Sciatic nerve (tissue), 2 donors: ENCODE measurements around the gene CMSS1. TPM values are rescaled to one million over a fixed set of nuclear protein-coding genes. Genes with fewer than 3 reads are reported as not detected.
"Not testable (repeated sequence)": the region's sequence is repeated elsewhere in the genome, so short reads cannot be mapped to it uniquely, and the experiment has no call there.

Source experiments
- ATAC-seq: fragments of 200-7000 bp; cut with Tn5 transposase; one replicate; pipeline ENCODE4 v1.9.1; 2020; ENCODE audit warnings: mild to moderate bottlenecking, moderate library complexity
- DNase-seq: peaks from one replicate; pipeline ENCODE4 v3.0.0-alpha.2; 2020; ENCODE audit warnings: low spot score
- intact Hi-C: fragments of 100-400 bp; cut with DNase I; formaldehyde crosslinking; loops from one replicate; pipeline ENCODE4 v1.14.2; 2022
- total RNA-seq: library from RNA; stranded (reverse); fragmentation: NEBNext Ultra II Directional; extraction: Animal tissue kit (Norgen Biotek cat#: 25700); gene quantifications from one replicate; pipeline ENCODE4 v1.2.1, GENCODE V29; 2021
- donor health status: DM: no; HTN: no; CAD: no.
- donor health status: DM: no; HTN: no; CAD: no.

CMSS1 gene
- total RNA-seq, 1 donor from 2014 or later: 26.7 TPM

DNA sequence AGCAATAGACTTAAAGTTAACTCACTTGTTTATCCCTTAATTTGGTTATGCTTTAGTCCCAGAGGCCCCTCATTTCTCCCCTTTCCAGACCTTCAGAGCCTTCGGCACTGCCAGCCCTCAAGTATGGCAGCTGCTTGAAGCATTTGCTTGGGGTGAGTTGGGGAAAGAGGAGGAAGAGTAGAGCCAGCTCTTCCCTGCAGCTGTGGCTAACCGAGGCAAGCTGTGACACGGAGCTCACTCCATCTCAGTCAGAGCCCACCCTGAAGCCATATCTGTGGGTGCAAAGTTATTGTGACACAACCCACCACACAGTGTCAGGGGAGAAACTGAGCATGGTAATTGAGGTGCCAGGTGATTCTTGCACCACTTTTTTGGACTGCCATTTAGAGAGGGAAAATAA, 230.6 kb downstream of the CMSS1 start:
- DNase-seq (no peak), ATAC-seq (no peak)
- intact Hi-C loops: no loop called here

DNA sequence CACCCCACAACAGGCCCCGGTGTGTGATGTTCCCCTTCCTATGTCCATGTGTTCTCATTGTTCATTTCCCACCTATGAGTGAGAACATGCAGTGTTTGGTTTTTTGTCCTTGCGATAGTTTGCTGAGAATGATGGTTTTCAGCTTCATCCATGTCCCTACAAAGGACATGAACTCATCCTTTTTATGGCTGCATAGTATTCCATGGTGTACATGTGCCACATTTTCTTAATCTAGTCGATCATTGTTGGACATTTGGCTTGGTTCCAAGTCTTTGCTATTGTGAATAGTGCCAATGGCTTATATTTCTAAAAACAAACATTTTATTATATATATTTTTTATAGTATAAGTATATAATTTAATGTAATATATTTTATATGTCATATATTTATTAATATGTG, 233.9 kb downstream of the CMSS1 start:
- intact Hi-C loops, ATAC-seq, DNase-seq: not testable (repeated sequence)

DNA sequence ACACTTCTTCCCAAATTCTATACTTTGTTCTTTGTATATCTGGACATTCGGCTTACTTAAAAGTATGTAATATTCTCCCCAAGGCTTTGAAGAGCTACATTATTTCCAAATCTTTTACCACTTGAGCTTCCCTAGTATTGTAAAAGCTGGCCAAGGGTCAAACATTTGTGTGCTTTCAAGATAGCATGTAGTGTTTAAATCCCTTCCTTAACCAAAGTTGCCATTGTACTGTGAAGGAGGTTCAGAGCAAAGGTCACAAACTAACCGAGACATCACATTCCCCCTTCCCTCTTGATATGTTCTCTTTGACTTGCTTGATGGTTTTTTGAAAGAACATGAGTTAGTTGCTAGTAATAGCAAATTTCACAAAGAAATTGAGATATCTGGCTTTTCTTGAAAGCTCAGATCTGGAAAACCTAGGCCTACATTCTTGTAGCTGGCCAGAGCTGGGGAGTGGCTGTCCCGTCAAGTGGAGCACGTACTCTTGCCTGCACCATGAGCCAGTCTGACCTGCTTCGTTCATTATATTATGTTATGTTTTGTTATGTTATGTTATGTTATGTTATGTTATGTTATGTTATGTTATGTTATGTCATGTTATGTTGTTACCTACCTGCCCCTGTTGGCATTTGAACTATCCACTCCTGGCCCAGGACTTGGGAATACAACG, 236.4 kb downstream of the CMSS1 start:
- intact Hi-C loops: no loop called here
- ATAC-seq (no peak), DNase-seq (no peak)

DNA sequence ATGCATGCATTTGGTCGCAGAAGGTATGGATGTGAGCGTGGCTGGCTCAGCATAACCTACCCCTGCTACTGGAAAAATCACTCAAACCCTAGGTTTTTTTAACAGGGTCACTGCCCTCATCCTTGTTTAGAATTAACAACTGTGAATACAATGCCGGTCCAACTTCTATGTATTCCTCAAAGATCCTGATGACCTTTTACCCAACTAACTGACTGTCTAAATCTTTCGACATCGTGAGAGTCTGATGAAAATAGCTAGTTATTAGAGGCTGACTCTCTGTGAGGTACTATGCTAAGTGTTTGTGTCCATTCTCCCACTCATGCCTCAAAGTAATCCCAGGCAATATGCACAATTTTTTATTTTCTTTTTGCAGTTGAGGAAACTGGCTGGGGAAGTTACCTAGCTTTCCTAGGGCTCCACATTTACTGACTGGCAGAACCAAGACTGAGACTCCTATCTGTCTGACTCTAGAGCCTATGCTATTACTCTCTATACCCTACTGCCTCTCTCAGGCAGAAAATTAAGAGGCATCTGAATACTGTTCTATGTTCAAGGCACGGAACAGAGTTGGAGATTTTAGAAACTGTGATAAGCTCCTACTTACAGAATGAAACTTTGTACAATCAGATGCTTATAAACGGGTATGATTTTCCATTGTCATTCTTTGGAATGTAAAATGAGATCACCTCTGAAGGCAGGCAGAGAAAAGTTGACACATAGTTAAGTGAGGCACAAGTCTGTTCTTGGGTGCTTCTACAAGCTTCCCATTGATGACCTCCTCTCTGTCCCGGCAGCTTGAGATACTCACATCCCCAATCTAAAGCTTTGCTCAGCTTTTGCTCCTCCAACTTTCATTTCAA, 240.3 kb downstream of the CMSS1 start:
- peak; percentile 41 for ATAC-seq
- no peak for DNase-seq
- intact Hi-C loops: no loop called here

DNA sequence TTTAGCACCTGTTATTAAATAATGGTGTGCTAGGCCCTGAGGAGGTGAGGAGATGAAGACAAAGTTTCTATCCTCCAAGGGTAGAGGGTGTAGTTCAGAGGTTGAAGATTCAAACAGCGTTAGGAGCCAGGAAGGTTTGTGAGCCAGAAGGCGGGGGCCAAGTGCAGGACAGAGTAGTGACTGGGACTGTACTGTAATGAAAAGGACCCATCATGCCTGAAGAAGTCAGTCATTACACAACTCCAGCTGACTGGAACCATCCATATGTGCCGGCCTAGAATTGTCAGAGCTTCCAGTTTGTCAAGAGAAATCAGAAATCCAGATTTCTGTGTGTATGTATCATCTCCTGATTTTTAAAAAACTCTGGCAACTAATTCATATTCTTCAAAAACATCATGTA, 241.8 kb downstream of the CMSS1 start:
- ATAC-seq (no peak), DNase-seq (no peak)
- intact Hi-C loops: no loop called here

DNA sequence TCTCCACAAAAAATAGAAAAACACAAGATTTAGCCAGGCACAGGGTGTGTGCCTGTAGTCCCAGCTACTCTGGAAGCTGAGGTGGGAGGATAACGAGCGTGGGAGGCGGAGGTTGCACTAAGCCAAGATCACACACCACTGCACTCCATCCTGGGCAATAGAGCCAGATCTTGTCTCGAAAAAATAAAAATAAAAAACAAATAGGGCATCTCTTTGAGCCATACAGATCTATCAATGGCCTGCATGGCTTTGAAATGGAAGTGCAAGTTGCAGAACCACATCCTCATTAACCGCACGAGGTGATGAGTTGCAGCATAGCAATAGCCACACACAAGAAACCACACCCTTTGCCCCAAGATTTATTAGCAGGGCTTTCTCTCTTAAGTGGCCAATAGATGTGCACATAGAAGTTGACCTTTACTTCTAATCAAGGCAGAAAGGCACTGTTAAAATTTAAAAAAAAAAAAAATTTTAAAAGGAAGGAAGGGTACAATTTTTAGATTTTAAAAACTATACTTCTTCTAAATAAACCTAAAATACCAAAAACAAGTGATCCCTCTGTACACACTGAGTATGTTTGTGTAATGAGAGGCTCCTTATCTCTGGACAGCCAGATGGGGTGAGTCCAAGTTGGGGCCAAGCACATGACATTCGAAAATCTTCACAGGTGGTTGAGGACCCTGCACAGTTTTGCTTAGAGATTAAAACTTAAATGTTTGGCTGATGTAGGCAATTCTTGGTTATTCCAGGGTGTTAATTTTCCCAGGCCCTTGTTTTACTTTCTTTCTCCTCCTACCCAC, 243.2 kb downstream of the CMSS1 start:
- no peak for DNase-seq
- ATAC-seq: no peak
- intact Hi-C loops: no loop called here

DNA sequence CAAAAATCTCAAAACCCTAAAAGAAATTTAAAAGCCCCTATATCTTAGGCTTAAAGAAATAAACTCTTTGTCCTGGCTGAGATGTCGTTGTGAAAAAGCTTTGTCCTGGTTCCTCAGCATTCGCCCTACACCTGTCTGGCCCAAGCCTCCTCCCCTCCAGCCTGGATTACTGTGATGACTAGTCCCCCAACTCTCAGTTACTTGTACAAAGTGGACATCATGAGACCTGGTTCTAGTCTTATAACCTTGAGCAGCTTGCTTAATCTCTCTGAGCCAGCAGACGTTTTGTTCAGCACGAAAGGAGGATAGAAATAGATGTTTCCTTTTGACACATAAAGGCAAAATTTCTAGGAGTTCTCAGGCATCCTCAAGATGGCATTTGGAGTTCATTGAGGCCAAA, 245.0 kb downstream of the CMSS1 start:
- intact Hi-C loops: no loop called here
- DNase-seq: no peak
- no peak for ATAC-seq

DNA sequence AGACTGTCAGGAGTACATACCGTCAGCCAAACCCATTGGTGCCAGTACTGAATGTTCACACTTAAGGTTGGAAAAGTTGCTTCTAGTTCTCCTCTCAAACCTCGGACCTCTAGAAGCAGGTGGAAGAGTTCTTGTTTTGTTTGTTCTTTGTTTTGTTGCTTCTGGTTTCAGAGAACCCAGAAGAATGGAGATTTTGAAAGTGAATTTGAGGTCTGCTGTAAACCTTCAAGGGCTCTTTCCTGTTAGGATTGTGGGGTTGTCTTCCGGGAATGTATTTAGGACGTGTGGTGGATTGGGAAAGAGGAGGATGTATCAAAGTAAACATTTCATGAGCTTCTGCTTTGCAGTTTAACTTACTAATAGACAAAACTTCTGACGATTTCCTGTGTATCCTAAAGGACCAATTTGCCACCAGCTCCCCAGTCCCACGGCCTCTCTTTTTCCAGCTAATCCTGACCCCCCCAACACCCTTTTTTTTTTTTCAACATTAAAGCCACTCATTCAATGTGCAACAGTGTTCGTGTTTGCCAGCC, 246.3 kb downstream of the CMSS1 start:
- DNase-seq (no peak), ATAC-seq (no peak)
- intact Hi-C loops: no loop called here

DNA sequence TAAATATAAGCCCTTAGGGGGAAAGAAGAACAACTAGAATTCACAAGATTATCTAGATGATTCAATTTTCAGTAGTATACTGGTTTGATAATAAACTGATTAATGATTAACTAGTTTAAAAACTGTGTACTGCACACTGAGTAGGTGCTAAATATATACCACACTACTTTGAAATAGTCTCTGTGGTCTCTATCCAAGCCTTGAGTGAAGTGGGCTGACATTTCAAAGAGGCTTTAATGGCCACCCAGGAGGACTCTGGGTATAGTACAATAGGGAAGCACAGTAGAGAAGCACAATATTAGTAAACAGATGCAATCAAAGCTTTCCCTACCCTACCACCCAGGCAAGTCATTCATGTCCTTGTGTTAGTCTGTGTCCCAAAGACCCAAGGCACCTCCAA, 249.9 kb downstream of the CMSS1 start:
- intact Hi-C loops: no loop called here
- no peak for DNase-seq
- ATAC-seq: no peak

DNA sequence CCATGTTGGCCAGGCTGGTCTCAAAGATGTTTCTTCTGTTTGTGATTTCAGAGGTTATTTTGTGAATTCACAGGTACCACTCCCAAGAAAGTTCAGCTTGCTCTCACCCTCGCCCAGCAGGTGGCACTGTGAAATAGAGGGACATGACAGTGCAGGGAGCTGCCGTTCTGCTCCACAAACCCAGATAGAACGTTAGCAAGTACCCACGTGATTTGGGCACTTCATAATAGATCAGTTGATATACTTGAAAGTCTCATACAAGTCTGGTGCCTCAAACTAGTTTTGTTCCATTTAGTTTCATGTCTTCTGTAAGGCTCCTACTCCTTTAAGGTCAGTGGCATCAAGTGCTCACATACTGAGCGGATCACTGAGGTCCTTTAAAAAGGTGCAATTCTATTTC, 251.2 kb downstream of the CMSS1 start:
- peak; percentile 93 for ATAC-seq
- intact Hi-C loops: no loop called here
- peak; percentile 86 for DNase-seq

DNA sequence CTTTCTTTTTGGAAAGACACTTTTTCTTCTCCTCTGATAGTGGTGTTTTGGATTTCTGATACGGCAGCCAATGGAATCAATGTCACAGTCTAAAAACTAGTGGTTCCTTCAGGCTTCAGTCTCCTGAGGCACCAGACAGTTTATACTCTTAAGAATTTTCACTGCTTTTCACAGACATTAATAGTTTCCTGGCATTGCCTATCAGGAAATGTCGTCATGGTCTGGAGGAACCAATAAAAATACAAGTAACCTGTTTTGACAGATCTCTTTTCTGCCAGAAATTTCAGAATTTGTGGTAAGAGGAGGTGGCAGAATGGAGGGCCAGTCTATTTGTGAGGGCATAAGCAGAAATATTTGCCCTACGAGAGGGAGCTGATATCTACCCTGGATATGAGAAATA, 251.8 kb downstream of the CMSS1 start:
- DNase-seq (no peak), ATAC-seq (no peak)
- intact Hi-C loops: no loop called here

DNA sequence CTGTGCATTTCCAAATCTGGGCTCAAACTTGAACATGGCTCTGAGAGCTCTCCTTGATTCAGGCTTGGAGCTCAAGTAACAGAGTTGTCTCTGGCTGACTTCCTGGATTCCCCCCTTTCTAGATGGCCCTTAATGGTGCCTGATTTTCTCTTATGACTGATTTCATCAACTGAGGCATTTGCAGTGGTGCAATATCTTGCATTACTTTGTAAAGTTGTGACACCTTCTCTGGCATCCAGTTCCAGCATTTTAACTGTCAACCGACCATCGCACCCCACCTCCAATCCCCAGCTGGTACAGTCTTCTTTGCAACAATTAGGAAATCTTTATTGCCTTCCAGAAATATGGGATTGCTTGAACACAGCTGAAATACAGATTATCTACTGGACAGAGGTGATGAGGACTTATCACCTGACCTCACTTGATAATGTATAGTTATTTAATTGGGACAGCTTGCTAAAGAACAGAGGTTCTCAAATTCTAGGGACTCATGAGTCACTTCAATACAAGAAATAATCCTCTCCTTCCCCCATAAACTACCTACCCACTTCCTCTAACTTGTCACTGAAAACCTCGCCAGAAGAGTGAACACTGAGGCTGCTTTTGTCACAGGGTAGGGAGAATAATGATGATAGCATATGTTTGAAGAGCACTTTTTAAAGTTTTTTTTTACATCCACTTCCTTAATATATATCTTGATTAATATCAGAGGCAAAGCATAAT, 254.8 kb downstream of the CMSS1 start:
- ATAC-seq: peak; percentile 14
- intact Hi-C loops: no loop called here
- no peak for DNase-seq

DNA sequence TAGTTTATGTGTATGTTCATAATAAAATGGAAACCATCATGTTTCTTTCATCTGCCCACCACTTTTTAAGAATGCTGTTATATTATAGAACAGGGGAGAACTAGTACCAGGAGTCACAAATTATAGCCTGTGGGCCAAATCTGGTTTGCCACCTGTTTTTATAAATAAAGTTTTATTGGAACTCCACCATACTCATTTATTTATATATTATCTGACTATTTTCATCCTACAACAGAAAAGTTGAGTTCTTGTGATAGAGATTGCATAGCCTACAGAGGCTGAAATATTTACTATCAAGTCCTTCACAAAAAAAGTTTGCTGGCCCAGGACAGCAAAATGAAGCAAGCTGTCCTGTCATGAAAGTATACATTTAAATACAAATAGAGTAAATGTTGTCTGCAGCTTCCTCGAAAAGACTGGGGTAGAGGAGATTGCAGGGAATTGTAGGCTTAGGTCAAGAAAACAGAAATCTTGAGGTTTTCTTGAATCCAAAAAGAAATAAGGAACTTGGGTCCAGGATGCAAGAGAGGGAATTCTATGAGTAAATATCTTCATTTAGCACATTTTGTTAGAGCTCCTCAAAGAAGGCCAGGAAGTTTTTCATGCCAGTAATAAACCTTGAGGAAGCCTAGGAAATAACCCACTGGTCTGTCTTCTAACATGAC, 255.5 kb downstream of the CMSS1 start:
- no peak for ATAC-seq
- intact Hi-C loops: no loop called here
- no peak for DNase-seq

DNA sequence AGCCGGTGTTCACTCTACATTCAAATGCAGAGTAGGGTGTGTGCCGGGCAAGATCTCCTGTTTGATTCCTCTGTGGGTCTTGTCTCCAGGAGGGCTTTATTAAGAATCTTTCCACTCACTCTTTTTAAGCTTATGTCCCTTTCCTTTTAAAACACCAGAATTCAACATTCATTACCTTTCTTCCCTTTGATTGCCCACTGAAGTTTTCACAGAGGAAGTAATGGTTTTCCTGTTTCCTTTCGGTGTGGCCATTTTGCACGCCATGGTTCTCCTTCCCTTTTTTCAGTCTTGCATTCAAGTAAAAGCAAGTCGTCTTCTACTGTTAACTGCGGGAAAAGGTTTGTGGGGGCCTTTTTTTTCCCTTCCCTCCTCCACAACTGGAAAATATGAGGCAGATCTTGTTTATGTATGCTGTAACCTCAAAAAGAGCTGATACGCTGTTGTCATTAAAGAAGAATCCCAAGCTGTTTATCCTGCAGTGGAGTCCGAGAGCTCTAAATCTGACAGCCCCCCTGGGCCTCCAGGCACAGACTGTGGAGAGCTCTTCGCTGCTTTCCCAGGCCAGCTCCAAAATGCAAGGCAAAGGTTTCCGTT, 256.1 kb downstream of the CMSS1 start:
- DNase-seq (no peak), ATAC-seq (peak; percentile 76)
- intact Hi-C loops: no loop called here

DNA sequence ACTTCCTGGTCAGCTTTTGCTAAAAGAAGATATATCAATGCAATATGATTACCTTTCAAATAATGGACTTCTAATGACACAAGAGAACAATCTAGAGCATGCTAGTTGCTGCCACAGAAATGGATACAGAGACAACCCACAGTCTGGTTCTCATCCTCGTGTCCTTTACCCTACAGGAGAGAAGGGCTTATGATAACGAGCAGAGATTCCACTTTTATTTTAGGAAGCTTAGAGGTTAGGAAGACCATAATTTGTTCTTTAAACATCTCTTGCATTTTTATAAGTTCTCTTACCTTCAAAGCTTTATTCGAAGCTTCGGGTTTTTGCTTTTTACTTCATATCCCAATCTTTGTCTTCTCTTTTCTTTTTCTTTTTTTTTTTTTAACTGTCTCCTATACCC, 257.5 kb downstream of the CMSS1 start:
- intact Hi-C loops: no loop called here
- ATAC-seq: no peak
- no peak for DNase-seq

DNA sequence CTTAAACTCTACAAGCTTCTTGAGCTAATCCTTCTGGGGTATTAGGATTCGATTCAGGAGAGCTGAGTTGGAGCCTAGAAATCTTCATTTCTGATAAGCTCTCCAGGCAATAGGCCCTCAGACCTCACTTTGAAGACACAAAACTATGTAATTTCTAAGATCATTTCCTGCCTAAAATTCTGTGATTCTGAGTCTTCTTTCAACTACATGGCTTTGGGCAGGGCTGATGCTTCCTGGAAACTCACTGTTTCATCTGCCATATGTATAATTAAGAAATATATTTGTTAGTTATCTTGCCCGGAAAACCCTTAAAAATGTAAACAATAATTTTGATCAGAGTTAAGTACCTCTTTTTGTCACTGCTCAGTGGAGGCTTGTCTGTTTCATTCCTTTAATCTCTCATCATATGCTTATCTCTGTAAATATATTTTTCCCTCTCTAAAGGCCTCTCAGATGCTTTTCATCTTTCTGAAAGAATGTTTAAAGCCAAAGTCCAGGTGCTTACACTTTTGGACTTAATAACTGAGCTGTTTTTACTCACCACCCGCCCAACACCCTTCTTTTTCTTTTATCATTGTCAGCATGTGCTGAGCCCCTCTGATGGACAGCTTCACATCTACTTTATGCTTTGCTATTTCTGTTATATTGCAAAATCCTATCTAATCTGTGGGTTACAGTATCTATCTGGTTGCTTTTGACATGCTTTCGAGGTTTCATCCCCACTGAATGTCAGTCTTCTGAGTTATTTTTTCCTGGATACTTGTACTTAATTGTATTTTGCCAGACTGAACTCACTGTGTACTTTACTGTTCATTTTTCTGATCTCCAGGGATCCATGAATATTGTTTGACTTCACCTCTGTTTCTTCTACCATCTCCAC, 258.4 kb downstream of the CMSS1 start:
- intact Hi-C loops: no loop called here
- DNase-seq: no peak
- ATAC-seq: no peak
